H54 (cell line): ENCODE results near the gene RARB.

ENCODE experiments used
- DNase-seq: peaks from one replicate; pipeline ENCODE4 v3.0.0; 2011; ENCODE audit warnings: low spot score, mixed read lengths; ENCODE audit not compliant: insufficient read length
- FAIRE-seq: peaks from 3 replicates; lab custom pipeline; 2011; peaks lifted over from hg19 to GRCh38; lab: Jason Lieb, UNC
- POLR2A ChIP-seq: IDR thresholded peaks from 2 replicates; pipeline ENCODE4 v1.6.1; 2011; ENCODE audit warnings: low read depth, mild to moderate bottlenecking, low read length

The RARB gene

DNA sequence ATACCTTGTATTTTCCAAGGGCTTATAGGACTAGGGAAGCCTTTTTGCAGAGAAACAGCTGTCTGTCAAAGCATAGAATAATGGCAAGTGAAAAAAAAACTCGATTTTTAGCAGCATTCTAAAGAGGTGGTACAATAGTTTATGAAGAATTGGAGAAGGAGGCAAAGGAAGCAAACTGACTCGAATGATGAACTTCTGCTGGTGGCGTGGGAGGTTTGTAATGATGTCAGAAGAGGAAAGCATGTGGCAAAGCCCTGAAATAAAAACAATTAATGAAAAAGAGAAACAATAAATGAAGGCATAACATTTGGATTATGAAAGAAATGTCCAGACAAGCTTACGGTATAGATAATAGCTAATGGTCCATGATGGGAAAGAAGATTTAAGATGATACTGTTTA is 77.5 kb downstream of the RARB start:
- TF ChIP-seq POLR2A = no peak
- DNase-seq (no peak), FAIRE-seq (no peak)

DNA sequence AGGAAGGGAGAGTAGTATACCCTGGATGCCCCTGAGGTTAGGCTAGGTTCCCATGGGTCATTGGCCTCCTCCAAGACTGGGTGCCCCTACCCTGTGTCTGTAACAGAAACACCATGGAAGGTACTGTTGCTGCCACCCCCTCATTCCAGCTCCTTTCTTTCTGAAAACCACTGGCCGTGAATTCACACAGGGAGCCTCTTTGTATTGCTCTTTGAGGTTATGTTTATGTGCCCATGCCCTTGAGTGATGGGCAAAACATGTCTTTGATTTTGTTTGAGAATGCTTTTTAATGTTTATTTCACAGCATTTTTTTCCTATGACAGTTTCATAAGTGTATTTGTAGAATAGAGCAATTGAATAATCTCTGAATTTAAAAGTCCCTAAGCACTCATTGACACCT is 79.7 kb downstream of the RARB start:
- TF ChIP-seq POLR2A = no peak
- FAIRE-seq (no peak), DNase-seq (no peak)

DNA sequence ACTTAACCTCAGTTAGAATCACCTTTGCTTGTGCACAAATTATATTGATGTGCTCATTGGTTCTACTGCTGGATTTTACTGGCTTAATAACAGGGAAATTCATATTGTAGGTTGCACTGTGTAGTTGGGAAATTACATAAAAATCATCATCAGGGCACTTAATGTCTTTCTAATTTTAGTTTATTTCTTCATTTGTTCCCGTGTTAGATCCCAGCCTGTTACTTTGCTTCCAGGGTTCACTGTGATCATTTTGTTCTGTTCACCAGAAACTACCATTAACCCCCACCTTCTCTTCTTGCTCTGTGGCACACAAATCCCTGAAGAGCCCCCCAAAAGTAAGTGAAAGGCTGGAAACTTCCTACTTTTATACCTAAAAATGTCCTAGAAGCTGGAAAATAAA is 80.4 kb downstream of the RARB start:
- no peak for TF ChIP-seq POLR2A
- DNase-seq (no peak), FAIRE-seq (no peak)

DNA sequence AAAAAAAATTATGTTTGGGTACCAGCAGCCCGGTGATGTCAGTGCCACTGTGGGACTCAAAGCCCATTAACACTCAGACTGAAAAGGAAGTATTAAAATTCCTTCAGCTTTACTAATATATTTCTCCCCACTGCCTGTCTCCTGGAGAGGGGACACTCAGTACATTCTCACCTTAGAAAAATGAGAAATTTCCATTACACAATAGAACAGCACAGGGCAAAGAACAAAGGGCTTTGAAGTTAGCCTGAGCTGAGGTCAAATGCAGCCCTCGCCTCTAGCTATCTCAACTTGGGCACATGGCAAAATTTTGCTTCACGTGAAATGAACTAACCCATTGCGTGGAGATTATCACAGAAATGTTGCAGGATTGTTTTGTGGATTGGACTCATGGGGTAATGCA is 80.8 kb downstream of the RARB start:
- DNase-seq (peak; percentile 44), FAIRE-seq (peak; percentile 69)
- TF ChIP-seq POLR2A = no peak

DNA sequence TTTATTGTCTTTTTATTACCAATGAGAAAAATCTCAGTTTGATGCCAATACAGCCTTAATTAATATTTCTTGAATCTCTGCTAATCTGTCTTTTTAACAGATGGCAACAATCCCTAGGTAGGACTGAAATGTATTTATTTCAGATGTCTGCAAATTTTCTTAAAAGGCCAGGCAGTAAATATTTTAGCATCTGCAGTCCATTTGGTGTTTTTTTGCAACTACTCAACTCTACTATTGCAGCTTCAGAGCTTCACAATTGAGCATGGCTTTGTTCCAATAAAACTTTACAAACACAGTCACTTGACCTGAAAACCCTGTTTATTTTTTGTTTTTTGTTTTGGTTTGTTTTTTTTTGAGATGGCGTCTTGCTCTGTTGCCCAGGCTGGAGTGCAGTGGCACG is 82.7 kb downstream of the RARB start:
- TF ChIP-seq POLR2A = no peak
- no peak for FAIRE-seq
- DNase-seq = no peak

DNA sequence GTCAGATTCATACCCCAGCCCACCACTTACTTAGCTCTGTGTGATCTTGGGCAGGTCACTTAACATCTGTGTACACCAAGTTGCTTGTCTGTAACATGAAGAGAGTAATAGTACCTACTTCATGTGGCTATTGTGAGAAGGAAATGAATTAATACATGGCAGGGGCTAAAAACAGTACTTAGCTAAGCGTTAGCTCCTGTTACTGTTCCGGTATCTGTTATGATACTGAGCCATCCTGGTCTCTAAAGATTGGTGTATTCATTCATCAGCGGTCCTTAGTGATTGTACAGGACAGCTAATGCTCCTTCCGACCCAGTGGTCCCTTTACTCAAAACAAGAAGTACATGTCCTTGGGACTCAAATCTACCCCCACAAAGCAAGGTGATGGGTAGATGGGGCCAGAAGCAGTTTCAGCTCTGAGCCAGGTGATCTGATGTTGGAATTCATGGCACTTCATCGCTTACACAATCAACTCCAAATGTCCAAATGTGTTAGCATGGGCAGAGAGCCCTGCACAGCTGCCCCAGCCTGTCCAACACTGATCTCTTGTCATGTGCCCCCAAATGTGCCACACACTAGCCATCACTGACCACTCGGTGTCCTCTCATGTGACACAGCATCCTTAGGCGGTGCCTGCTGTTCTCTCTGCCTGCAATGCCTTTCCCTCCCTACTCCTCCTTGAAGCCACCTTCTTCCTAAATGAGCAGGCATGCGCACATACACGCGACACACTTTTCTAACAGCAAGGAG is 84.1 kb downstream of the RARB start:
- DNase-seq = no peak
- no peak for TF ChIP-seq POLR2A
- no peak for FAIRE-seq

DNA sequence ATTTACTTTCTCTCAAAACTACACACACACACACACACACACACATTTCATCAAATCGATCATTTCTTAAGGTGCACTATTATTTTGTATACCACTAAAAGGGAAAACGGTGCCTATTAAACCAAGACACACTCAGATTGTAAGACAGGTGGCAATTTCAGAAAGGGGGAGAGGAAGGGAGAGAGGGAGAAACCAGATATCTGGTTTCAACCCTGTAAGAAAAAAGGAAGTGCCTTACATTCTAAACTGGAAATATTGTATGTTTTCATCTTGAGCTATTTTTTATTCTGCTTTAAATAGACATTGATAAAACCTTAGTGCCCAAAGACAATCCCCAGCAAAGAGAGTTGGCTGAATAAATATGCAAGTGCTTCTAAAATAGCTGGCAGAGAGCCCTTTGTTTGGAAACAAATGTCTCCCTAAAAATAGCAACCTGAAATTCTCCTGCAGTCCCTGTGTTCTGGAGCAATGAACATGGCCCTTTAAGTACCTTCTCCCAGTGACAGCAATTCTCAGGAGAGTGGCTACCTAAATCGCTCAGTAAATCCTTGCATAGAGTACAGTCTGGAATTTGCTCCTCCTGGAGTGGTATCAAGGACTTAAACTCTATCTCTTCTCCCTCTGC is 85.7 kb downstream of the RARB start:
- FAIRE-seq (no peak), DNase-seq (no peak)
- no peak for TF ChIP-seq POLR2A

DNA sequence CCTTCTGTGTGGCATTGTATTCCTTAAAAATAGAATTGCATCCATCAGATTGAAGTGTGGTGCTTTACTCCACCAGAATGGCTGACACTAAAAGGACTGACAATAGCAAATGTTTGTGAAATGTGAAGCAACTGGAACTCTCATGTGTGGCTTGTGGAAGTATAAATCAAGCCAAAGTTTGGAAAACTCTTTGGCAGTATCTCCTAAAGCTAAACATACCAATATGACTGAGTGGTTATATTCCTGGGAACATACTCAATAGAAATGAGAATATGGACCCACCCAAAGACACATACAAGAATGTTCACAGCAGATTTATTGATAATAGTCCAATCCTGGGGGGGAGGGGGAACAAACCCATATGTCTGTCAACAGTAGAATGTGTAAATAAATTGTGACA is 87.1 kb downstream of the RARB start:
- TF ChIP-seq POLR2A = no peak
- no peak for DNase-seq
- FAIRE-seq = no peak

DNA sequence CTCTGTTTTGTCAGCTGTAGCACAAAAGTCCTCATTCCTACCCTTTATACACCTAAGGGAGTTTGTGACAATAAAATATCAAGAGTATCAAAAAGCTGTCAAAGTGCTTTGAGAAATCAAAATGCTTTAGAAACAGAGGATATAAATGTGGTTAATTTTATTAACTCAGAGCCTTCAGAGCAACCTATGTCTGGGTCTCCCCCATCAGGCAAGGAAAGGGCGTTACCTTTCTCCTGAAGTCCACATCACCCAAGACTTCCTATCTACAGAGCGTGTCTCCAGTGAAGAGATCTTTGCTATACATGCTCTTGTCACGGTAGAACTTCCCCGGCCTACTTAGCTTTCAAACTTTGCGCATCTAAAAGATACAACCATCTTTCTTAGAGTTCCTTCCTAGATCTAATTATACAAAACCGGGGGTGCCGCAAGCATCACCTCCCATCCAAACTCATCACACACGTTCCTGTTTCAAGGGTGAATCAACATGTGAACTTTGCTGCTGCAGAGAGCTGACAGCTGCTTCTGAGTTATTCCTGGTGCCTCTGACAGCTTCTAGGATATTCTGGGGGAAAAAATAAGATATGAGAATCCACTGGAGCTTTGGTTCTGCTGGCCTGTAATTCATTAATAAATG is 93.0 kb downstream of the RARB start:
- no peak for TF ChIP-seq POLR2A
- DNase-seq (no peak), FAIRE-seq (no peak)

DNA sequence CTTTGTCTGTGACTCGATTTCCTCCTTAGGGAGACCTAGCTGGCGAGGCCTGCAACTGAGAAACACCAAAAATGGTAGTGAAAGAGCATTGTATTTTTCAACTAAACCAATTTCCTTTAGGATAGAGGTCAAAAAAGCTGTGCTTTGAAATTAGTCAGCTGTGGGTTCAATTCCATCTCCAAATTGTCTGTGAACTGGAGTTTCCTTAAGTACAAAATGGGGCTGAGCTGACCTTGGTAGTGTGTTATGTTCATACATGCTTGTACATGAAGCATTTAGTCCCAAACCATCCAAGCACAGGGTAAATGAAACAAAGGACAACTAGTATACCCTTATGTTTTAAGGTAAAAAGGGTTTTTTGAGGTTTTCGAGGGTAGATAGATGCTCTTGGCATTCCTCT is 99.3 kb downstream of the RARB start:
- DNase-seq (no peak), FAIRE-seq (no peak)
- TF ChIP-seq POLR2A = no peak

DNA sequence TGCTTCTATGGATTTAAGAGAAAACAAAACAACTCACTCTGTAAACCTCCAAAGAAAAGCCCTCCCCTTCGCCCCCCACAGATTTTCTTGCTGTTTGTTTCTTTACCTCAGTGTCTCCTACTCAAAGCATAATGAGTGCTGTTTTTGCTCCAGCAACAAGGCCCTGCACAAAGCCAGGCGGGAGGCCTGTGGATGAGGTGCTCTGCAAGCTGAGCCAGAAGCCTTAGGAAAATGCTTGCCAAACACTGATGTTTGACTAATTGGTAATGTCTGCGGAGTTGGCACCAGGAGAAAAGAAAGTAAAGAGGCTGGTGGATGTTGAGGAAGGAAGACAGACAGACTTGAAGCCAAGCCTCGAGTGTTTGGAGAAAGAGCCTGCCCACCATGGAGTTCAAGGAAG is 99.7 kb downstream of the RARB start:
- TF ChIP-seq POLR2A = no peak
- FAIRE-seq (no peak), DNase-seq (no peak)

DNA sequence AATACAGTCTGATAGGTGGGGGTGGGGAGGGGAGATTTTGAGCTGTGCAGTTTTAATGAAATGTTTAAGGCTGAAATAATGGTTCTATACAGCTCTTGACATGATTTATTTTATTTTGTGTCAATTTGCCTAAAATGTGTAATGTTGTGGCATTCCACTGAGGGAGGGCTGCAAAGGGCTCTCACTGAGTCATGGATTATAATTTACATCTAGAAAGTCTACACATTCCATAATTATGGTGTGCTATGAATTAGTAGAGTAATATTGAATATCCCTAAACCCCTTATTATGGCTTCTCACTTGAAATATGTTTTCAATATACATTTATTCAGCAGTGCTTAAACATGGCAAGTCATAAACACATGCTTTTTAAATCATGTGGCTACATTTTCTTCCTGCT is 103.9 kb downstream of the RARB start:
- no peak for TF ChIP-seq POLR2A
- no peak for DNase-seq
- FAIRE-seq = no peak

DNA sequence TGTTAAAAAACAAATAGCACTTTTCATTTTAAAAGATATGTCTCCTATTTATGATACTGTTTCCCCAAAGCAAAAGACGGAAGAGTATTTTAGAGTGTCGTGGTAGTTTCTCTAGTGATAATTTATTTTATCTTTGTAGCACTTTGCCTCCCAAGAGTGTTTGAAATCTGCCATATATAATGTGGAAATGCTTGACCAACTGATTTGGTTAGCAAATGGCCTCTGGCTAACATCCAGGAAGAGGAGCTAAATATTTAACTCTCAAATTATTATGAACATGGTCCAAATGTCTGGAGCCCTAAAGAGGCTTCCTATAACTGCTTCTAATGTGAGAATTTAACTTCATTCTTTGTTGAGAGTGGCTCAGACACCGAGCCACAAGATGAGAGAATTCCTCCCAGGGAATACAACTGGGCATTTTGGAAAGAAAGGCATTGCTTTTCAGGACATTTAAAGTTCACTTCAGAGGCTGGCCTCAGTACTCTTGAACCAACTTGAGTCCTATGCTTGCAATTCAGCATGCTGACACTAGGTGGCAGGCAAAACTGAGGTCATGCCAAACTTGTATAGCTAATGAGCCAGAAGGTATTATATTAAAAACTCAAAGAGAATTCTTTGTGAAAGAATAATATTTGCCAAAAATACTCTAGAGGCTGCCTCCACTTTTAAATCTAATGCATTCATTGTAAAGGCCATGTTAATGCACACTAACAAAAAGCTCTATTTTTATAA is 104.5 kb downstream of the RARB start:
- TF ChIP-seq POLR2A = no peak
- DNase-seq = no peak
- FAIRE-seq = no peak

DNA sequence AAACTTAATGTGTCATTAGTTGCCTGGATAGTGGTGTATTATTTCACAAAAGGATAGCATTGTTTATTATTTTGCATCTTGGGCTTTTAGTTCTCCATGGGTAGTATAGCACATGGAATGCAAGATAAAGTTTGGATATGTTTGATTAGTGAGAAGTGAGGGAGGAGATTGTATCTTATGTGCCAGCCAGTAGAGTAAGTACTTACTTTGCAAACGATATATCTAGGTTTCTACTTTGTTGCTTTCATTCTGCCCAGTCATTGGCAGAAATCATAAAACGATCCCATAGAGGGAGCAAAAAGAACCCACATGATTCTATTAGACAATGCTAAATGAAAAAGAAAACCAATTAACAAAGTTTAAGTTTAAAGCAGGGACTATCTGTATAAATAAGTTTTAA is 105.3 kb downstream of the RARB start:
- no peak for TF ChIP-seq POLR2A
- FAIRE-seq (no peak), DNase-seq (no peak)
